Loucy (cell line): ENCODE results near the gene PRMT3.
"Not testable (repeated sequence)": the region's sequence is repeated elsewhere in the genome, so short reads cannot be mapped to it uniquely, and the experiment has no call there.

Experiments
- H2AFZ ChIP-seq: fragments of 200-600 bp; sonication (generic); 2 replicates; pipeline ENCODE4 v1.6.0; 2016; ENCODE audit warnings: antibody characterized with exemption, mild to moderate bottlenecking, low read length, moderate library complexity
- H3F3A ChIP-seq: fragments of 200-600 bp; 2 replicates; pipeline ENCODE4 v1.6.0; 2016; ENCODE audit warnings: antibody characterized with exemption, low read depth, mild to moderate bottlenecking
- H3K27me3 ChIP-seq: fragments of 200-600 bp; sonication (generic); 2 replicates; pipeline ENCODE4 v1.6.1; 2014; ENCODE audit warnings: low read length, mild to moderate bottlenecking; ENCODE audit not compliant: insufficient read depth, poor library complexity, severe bottlenecking
- H3K36me3 ChIP-seq: fragments of 200-600 bp; sonication (generic); 2 replicates; pipeline ENCODE4 v1.6.1; 2016; ENCODE audit warnings: low read length; ENCODE audit not compliant: insufficient read depth
- H3K4me1 ChIP-seq: fragments of 200-600 bp; sonication (generic); 2 replicates; pipeline ENCODE4 v1.5.1; 2014; ENCODE audit warnings: low read length, mild to moderate bottlenecking; ENCODE audit not compliant: insufficient read depth, poor library complexity, severe bottlenecking
- H3K4me2 ChIP-seq: fragments of 200-600 bp; sonication (generic); 2 replicates; pipeline ENCODE4 v1.6.0; 2014; ENCODE audit warnings: antibody characterized with exemption, low read length, low read depth, mild to moderate bottlenecking; ENCODE audit not compliant: poor library complexity, severe bottlenecking
- H3K4me3 ChIP-seq: fragments of 200-600 bp; sonication (generic); 2 replicates; pipeline ENCODE4 v1.5.1; 2014; ENCODE audit warnings: low read length, mild to moderate bottlenecking, mixed read lengths; ENCODE audit not compliant: poor library complexity, severe bottlenecking
- H3K79me2 ChIP-seq: fragments of 200-600 bp; sonication (generic); 2 replicates; pipeline ENCODE4 v1.6.1; 2014; ENCODE audit warnings: low read length; ENCODE audit not compliant: insufficient read depth
- H3K9ac ChIP-seq: fragments of 200-600 bp; sonication (generic); 2 replicates; pipeline ENCODE4 v1.6.0; 2014; ENCODE audit warnings: mild to moderate bottlenecking, low read depth, low read length, moderate library complexity; ENCODE audit not compliant: poor library complexity, severe bottlenecking
- H3K9me2 ChIP-seq: fragments of 200-600 bp; sonication (generic); replicated peaks from 2 replicates; pipeline ENCODE4 v1.6.1; 2016; ENCODE audit warnings: low read depth, low read length, mixed read lengths
- H3K9me3 ChIP-seq: fragments of 200-600 bp; sonication (generic); 2 replicates; pipeline ENCODE4 v1.6.1; 2014; ENCODE audit warnings: mild to moderate bottlenecking, antibody characterized with exemption, low read length, low read depth; ENCODE audit not compliant: insufficient read depth
- H4K20me1 ChIP-seq: fragments of 200-600 bp; sonication (generic); 2 replicates; pipeline ENCODE4 v1.6.0; 2014; ENCODE audit warnings: antibody characterized with exemption, low read length, mild to moderate bottlenecking; ENCODE audit not compliant: insufficient read depth, poor library complexity, severe bottlenecking
- CTCF ChIP-seq: fragments of 200-600 bp; sonication (generic); conservative IDR thresholded peaks from 2 replicates; pipeline ENCODE4 v1.5.1; 2014; ENCODE audit warnings: mild to moderate bottlenecking, antibody characterized with exemption, low read length
- EZH2phosphoT487 ChIP-seq: fragments of 200-600 bp; IDR thresholded peaks from 2 replicates; pipeline ENCODE4 v1.6.1; 2018; ENCODE audit warnings: antibody characterized with exemption, mild to moderate bottlenecking, moderate library complexity, borderline replicate concordance

The PRMT3 gene

GRCh38 chr11:20555783-20556182 lies 168.3 kb downstream of the PRMT3 start:
- Histone ChIP-seq H3K36me3 (no peaks in the 10 kb centered on the region), H3K9me3 (no peaks in the 10 kb centered on the region), H3K4me1 (no peaks in the 10 kb centered on the region), H3K4me3 (no peak overlapping the region), H3F3A (no peaks in the 10 kb centered on the region), H3K9me2 (no peaks in the 10 kb centered on the region), H3K79me2 (no peaks in the 10 kb centered on the region), H4K20me1 (no peaks in the 10 kb centered on the region), H2AFZ (no peak overlapping the region), H3K4me2 (no peak overlapping the region), H3K27me3 (no peaks in the 10 kb centered on the region), H3K9ac (no peak overlapping the region)
- no peak for TF ChIP-seq CTCF

- not testable (repeated sequence) for H3K9me3 ChIP-seq, H3K9me2 ChIP-seq, H3K36me3 ChIP-seq, H3K79me2 ChIP-seq, H2AFZ ChIP-seq, H3F3A ChIP-seq, H3K4me1 ChIP-seq, H3K4me2 ChIP-seq, H3K4me3 ChIP-seq, H3K27me3 ChIP-seq, H3K9ac ChIP-seq, H4K20me1 ChIP-seq
These were observed 168.9 kb downstream of the PRMT3 start for GRCh38 chr11:20556396-20556795.

- Histone ChIP-seq H3K9me3 (no peaks in the 10 kb centered on the region), H2AFZ (no peak overlapping the region), H4K20me1 (no peaks in the 10 kb centered on the region), H3K27me3 (no peaks in the 10 kb centered on the region), H3K79me2 (no peaks in the 10 kb centered on the region), H3K4me1 (no peaks in the 10 kb centered on the region), H3K4me3 (no peak overlapping the region), H3F3A (no peaks in the 10 kb centered on the region), H3K9me2 (no peaks in the 10 kb centered on the region), H3K36me3 (no peaks in the 10 kb centered on the region), H3K4me2 (no peak overlapping the region), H3K9ac (no peak overlapping the region)
- TF ChIP-seq EZH2phosphoT487: no peak
- TF ChIP-seq CTCF: no peak
These were observed 171.2 kb downstream of the PRMT3 start for GRCh38 chr11:20558741-20559140.
